Measurements from ENCODE around the gene HID1.

HID1 gene

GRCh38 chr17:74922172-74922571 is 50.4 kb downstream of the HID1 start:
- no peak for TF ChIP-seq CTCF (IDR thresholded peaks at IDR 0.05; ENCODE audit: low read length, missing control alignments)
- DNase-seq (ENCODE audit: low read depth) = no peak
- H3K4me3 ChIP-seq (replicated peaks; ENCODE audit: low read depth, low read length) = no peak overlapping the region

GRCh38 chr17:74921769-74922168 is 50.8 kb downstream of the HID1 start:
- H3K4me3 ChIP-seq (replicated peaks; ENCODE audit: low read depth, low read length) = no peak overlapping the region
- TF ChIP-seq CTCF (IDR thresholded peaks at IDR 0.05; ENCODE audit: low read length, missing control alignments) = no peak
- DNase-seq (ENCODE audit: low read depth) = no peak

GRCh38 chr17:74921026-74921681 is 51.4 kb downstream of the HID1 start:
- H3K4me3 ChIP-seq (replicated peaks; ENCODE audit: low read depth, low read length) = no peak overlapping the region
- TF ChIP-seq CTCF (IDR thresholded peaks at IDR 0.05; ENCODE audit: low read length, missing control alignments) = no peak
- DNase-seq (ENCODE audit: low read depth) = no peak

- TF ChIP-seq CTCF (IDR thresholded peaks at IDR 0.05; ENCODE audit: low read length, missing control alignments) = no peak
- DNase-seq (ENCODE audit: low read depth) = no peak
- no peak overlapping the region for H3K4me3 ChIP-seq (replicated peaks; ENCODE audit: low read depth, low read length)
Observed at GRCh38 chr17:74920642-74921025, 51.9 kb downstream of the HID1 start.

GRCh38 chr17:74920306-74920620 is 52.3 kb downstream of the HID1 start:
- DNase-seq (ENCODE audit: low read depth) = no peak
- H3K4me3 ChIP-seq (replicated peaks; ENCODE audit: low read depth, low read length) = no peak overlapping the region
- no peak for TF ChIP-seq CTCF (IDR thresholded peaks at IDR 0.05; ENCODE audit: low read length, missing control alignments)

- no peak overlapping the region for H3K4me3 ChIP-seq (replicated peaks; ENCODE audit: low read depth, low read length)
- DNase-seq (ENCODE audit: low read depth) = no peak
- no peak for TF ChIP-seq CTCF (IDR thresholded peaks at IDR 0.05; ENCODE audit: low read length, missing control alignments)
Observed at GRCh38 chr17:74919440-74920305, 52.9 kb downstream of the HID1 start.
